Mesenchymal stem cell (in vitro differentiated cells and primary cell): Measurements from ENCODE around the gene CERS6.

ENCODE experiments used
- DNase-seq: peaks from one replicate; pipeline ENCODE4 v3.0.0-alpha.2; 2013
- H2AFZ ChIP-seq: one replicate; pipeline ENCODE4 v1.6.1; 2013; ENCODE audit warnings: low read depth, mild to moderate bottlenecking, control low read depth, inconsistent platforms, low read length, moderate library complexity
- H2AK5ac ChIP-seq: 2 replicates; pipeline ENCODE4 v1.6.1; 2013; ENCODE audit warnings: low read length, moderate library complexity, mild to moderate bottlenecking, inconsistent platforms; ENCODE audit not compliant: severe bottlenecking
- H2BK120ac ChIP-seq: one replicate; pipeline ENCODE4 v1.6.1; 2013; ENCODE audit warnings: low read depth, mild to moderate bottlenecking, inconsistent platforms, low read length, moderate library complexity
- H2BK12ac ChIP-seq, 2 experiments: one replicate each; pipeline ENCODE4 v1.6.1; 2013; ENCODE audit warnings: inconsistent platforms in 2 of 2, low read length in 2 of 2, mild to moderate bottlenecking in 2 of 2, moderate library complexity in 2 of 2, control low read depth in 1 of 2
- H2BK15ac ChIP-seq: one replicate; pipeline ENCODE4 v1.6.1; 2013; ENCODE audit warnings: mild to moderate bottlenecking, low read depth, inconsistent platforms; ENCODE audit not compliant: poor library complexity, severe bottlenecking
- H2BK5ac ChIP-seq: 2 replicates; pipeline ENCODE4 v1.6.1; 2013; ENCODE audit warnings: low read depth, mild to moderate bottlenecking, low read length, control low read depth, inconsistent platforms; ENCODE audit not compliant: poor library complexity, severe bottlenecking
- H3K14ac ChIP-seq, 2 experiments: one replicate each; pipeline ENCODE4 v1.6.1; 2013; ENCODE audit warnings: inconsistent platforms in 2 of 2, low read length in 2 of 2, control low read depth in 1 of 2, mild to moderate bottlenecking in 1 of 2, moderate library complexity in 1 of 2
- H3K18ac ChIP-seq, 2 experiments: one replicate each; pipeline ENCODE4 v1.6.1; 2013; ENCODE audit warnings: inconsistent platforms in 2 of 2, low read length in 2 of 2, control low read depth in 1 of 2, low read depth in 1 of 2, mild to moderate bottlenecking in 1 of 2
- H3K23ac ChIP-seq, 2 experiments: one replicate each; pipeline ENCODE4 v1.6.1; 2013; ENCODE audit warnings: inconsistent platforms in 2 of 2, low read length in 2 of 2, mild to moderate bottlenecking in 2 of 2, moderate library complexity in 2 of 2, control low read depth in 1 of 2
- H3K27ac ChIP-seq: 2 replicates; pipeline ENCODE4 v1.5.1; 2013; ENCODE audit warnings: mild to moderate bottlenecking, moderate library complexity, low read length, control low read depth, inconsistent platforms; ENCODE audit not compliant: poor library complexity, severe bottlenecking
- H3K27me3 ChIP-seq, 2 experiments: 2 replicates each; pipeline versions ENCODE4 v1.6.1 to v1.7.0; 2013; ENCODE audit warnings: low read length in 2 of 2, mild to moderate bottlenecking in 2 of 2, moderate library complexity in 2 of 2, control low read depth in 1 of 2, inconsistent platforms in 1 of 2; ENCODE audit not compliant: control insufficient read depth in 1 of 2, insufficient read depth in 1 of 2
- H3K36me3 ChIP-seq, 2 experiments: 2 replicates each; pipeline versions ENCODE4 v1.6.1 to v1.7.0; 2013; ENCODE audit warnings: low read length in 2 of 2, control low read depth in 1 of 2, inconsistent platforms in 1 of 2, low read depth in 1 of 2, mild to moderate bottlenecking in 1 of 2; ENCODE audit not compliant: insufficient read depth in 2 of 2, control insufficient read depth in 1 of 2
- H3K4ac ChIP-seq, 2 experiments: one replicate each; pipeline ENCODE4 v1.6.1; 2013; ENCODE audit warnings: inconsistent platforms in 2 of 2, low read length in 2 of 2, mild to moderate bottlenecking in 2 of 2, moderate library complexity in 2 of 2, control low read depth in 1 of 2, low read depth in 1 of 2
- H3K4me1 ChIP-seq: 2 replicates; pipeline ENCODE4 v1.6.1; 2013; ENCODE audit warnings: low read depth, low read length, control low read depth; ENCODE audit not compliant: control insufficient read depth, insufficient read depth
- H3K4me2 ChIP-seq: 2 replicates; pipeline ENCODE4 v1.6.1; 2013; ENCODE audit warnings: low read length, mild to moderate bottlenecking, inconsistent platforms; ENCODE audit not compliant: poor library complexity, severe bottlenecking
- H3K4me3 ChIP-seq, 2 experiments: 2 replicates each; pipeline versions ENCODE4 v1.5.1 to v1.7.0; 2013; ENCODE audit warnings: low read length in 2 of 2, mild to moderate bottlenecking in 2 of 2, control low read depth in 1 of 2, low read depth in 1 of 2; ENCODE audit not compliant: insufficient read depth in 1 of 2
- H3K79me1 ChIP-seq: replicated peaks from 2 replicates; pipeline ENCODE4 v1.6.1; 2013; ENCODE audit warnings: mild to moderate bottlenecking, control low read depth, low read length, inconsistent platforms; ENCODE audit not compliant: poor library complexity, severe bottlenecking
- H3K9ac ChIP-seq: 2 replicates; pipeline ENCODE4 v1.7.0; 2013; ENCODE audit warnings: mild to moderate bottlenecking, low read length, moderate library complexity
- H3K9me3 ChIP-seq: 2 replicates; pipeline ENCODE4 v1.7.0; 2013; ENCODE audit warnings: mild to moderate bottlenecking, low read length; ENCODE audit not compliant: control insufficient read depth
- H4K8ac ChIP-seq: one replicate; pipeline ENCODE4 v1.6.1; 2013; ENCODE audit warnings: inconsistent platforms, mild to moderate bottlenecking, low read length, moderate library complexity
- H4K91ac ChIP-seq: one replicate; pipeline ENCODE4 v1.6.1; 2013; ENCODE audit warnings: mild to moderate bottlenecking, low read length, inconsistent platforms
- WGBS: methylation state at CpG from one replicate; pipeline ENCODE4 v1.1.7; 2013; ENCODE audit warnings: mixed read lengths; 5-methylcytosine and 5-hydroxymethylcytosine counted together

The CERS6 gene

DNA sequence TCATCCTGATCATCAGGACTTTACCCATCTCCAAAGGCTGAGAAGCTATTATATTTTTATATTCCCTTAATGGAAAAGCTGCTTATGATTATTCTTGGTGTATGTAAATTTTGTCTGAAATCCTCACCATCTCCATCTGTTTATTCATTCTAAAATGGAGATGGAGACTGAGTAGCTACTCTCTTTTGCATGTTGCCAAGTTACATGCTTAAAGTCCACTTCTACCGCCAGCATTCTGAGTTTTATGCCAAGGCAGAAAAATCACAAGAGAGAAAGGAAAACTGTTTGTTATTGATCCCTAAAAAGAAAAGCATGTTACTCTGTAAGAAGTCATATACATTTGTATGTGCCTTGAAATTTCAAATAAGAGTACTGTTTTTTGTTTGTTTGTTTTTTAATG is 252.0 kb downstream of the CERS6 start:
- H3K79me1 ChIP-seq, result peaks cover 1% of the 10 kb centered on the region
- H3K4me3 ChIP-seq, result no peak overlapping the region
- no peak overlapping the region for H2AK5ac ChIP-seq
- H3K9ac ChIP-seq, result no peak overlapping the region
- no peak overlapping the region for H4K8ac ChIP-seq
- DNase-seq, result no peak
- H2BK5ac ChIP-seq, result no peak overlapping the region
- H2BK15ac ChIP-seq, result no peak overlapping the region
- no peak overlapping the region for H3K23ac ChIP-seq
- H3K9me3 ChIP-seq, result no peaks in the 10 kb centered on the region
- no peak overlapping the region for H3K18ac ChIP-seq
- no CpG with 5 or more reads among the region's 1 CpG for WGBS
- no peak overlapping the region for H3K4me2 ChIP-seq
- H3K36me3 ChIP-seq, result no peaks in the 10 kb centered on the region
- no peak overlapping the region for H4K91ac ChIP-seq
- H3K27me3 ChIP-seq, result no peaks in the 10 kb centered on the region
- no peak overlapping the region for H2AFZ ChIP-seq
- H2BK12ac ChIP-seq, result no peak overlapping the region
- no peak overlapping the region for H3K14ac ChIP-seq
- H2BK120ac ChIP-seq, result no peak overlapping the region
- no peaks in the 10 kb centered on the region for H3K4me1 ChIP-seq
- no peak overlapping the region for H3K4ac ChIP-seq
- H3K27ac ChIP-seq, result no peak overlapping the region

- WGBS, result no CpG with 5 or more reads among the region's 4 CpGs
- no peak overlapping the region for H2BK5ac ChIP-seq
These were observed 254.8 kb downstream of the CERS6 start for GRCh38 chr2:168710754-168711467.

DNA sequence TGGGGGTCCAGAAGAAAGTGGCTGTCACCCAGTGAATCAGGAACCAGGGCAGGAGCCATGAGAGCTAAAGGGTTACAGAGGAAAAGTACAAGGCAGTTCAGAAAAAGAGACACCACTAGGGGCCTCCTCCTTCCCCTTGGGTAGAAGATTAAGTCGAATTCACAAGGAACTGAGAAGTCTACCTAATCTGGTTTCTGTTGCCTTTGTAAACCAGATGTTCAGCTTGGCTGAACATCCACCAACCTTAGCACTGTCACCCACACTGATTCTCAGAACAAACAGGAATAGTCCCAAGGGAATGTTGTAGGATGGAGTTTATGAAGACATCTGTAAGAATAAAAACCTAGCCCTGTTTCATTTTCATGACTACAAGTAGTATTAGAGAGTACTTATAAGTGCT is 256.0 kb downstream of the CERS6 start:
- Histone ChIP-seq H3K18ac (no peak overlapping the region), H2AFZ (no peak overlapping the region), H3K4ac (no peak overlapping the region), H3K27ac (no peak overlapping the region), H2BK120ac (no peak overlapping the region), H2AK5ac (no peak overlapping the region), H2BK5ac (no peak overlapping the region), H4K91ac (no peak overlapping the region), H2BK12ac (no peak overlapping the region), H3K14ac (no peak overlapping the region), H3K36me3 (no peaks in the 10 kb centered on the region), H3K79me1 (peaks cover 3% of the 10 kb centered on the region), H3K23ac (no peak overlapping the region), H2BK15ac (no peak overlapping the region), H3K9ac (no peak overlapping the region), H3K9me3 (no peaks in the 10 kb centered on the region), H4K8ac (no peak overlapping the region), H3K4me2 (no peak overlapping the region), H3K4me3 (no peak overlapping the region), H3K27me3 (no peaks in the 10 kb centered on the region), H3K4me1 (no peaks in the 10 kb centered on the region)
- no peak for DNase-seq
- WGBS, result 22% methylated on average over 1 of the region's 1 CpG

More at GRCh38 chr2:168710754-168711467, 254.8 kb downstream of the CERS6 start:
- Histone ChIP-seq H3K23ac (no peak overlapping the region), H3K18ac (no peak overlapping the region), H2BK15ac (no peak overlapping the region), H2AK5ac (no peak overlapping the region), H3K14ac (no peak overlapping the region), H3K4me1 (no peaks in the 10 kb centered on the region), H3K36me3 (no peaks in the 10 kb centered on the region), H4K8ac (no peak overlapping the region), H2BK120ac (no peak overlapping the region), H3K4me3 (no peak overlapping the region), H2AFZ (no peak overlapping the region), H2BK12ac (no peak overlapping the region), H3K4me2 (no peak overlapping the region), H4K91ac (no peak overlapping the region), H3K27ac (no peak overlapping the region), H3K4ac (no peak overlapping the region), H3K9ac (no peak overlapping the region), H3K79me1 (peaks cover 3% of the 10 kb centered on the region), H3K27me3 (no peaks in the 10 kb centered on the region), H3K9me3 (no peaks in the 10 kb centered on the region)
- no peak for DNase-seq

- DNase-seq, result no peak
- no peak overlapping the region for H4K91ac ChIP-seq
- H3K4me1 ChIP-seq, result no peaks in the 10 kb centered on the region
- no peak overlapping the region for H3K27ac ChIP-seq
- no CpG with 5 or more reads among the region's 1 CpG for WGBS
- no peak overlapping the region for H2BK120ac ChIP-seq
- no peak overlapping the region for H2AK5ac ChIP-seq
- H3K79me1 ChIP-seq, result peaks cover 3% of the 10 kb centered on the region
- no peak overlapping the region for H3K23ac ChIP-seq
- H3K18ac ChIP-seq, result no peak overlapping the region
- H2AFZ ChIP-seq, result no peak overlapping the region
- no peak overlapping the region for H3K14ac ChIP-seq
- H3K9me3 ChIP-seq, result no peaks in the 10 kb centered on the region
- H2BK5ac ChIP-seq, result no peak overlapping the region
- no peak overlapping the region for H3K4ac ChIP-seq
- H3K36me3 ChIP-seq, result no peaks in the 10 kb centered on the region
- H3K4me2 ChIP-seq, result no peak overlapping the region
- no peak overlapping the region for H2BK12ac ChIP-seq
- H3K9ac ChIP-seq, result no peak overlapping the region
- no peak overlapping the region for H4K8ac ChIP-seq
- no peak overlapping the region for H3K4me3 ChIP-seq
- H3K27me3 ChIP-seq, result no peaks in the 10 kb centered on the region
- H2BK15ac ChIP-seq, result no peak overlapping the region
These were observed 257.3 kb downstream of the CERS6 start for GRCh38 chr2:168713325-168713724.
